ENCODE results near the gene PXN.
"Not testable (repeated sequence)": the region's sequence is repeated elsewhere in the genome, so short reads cannot be mapped to it uniquely, and the experiment has no call there.

PXN gene

DNA sequence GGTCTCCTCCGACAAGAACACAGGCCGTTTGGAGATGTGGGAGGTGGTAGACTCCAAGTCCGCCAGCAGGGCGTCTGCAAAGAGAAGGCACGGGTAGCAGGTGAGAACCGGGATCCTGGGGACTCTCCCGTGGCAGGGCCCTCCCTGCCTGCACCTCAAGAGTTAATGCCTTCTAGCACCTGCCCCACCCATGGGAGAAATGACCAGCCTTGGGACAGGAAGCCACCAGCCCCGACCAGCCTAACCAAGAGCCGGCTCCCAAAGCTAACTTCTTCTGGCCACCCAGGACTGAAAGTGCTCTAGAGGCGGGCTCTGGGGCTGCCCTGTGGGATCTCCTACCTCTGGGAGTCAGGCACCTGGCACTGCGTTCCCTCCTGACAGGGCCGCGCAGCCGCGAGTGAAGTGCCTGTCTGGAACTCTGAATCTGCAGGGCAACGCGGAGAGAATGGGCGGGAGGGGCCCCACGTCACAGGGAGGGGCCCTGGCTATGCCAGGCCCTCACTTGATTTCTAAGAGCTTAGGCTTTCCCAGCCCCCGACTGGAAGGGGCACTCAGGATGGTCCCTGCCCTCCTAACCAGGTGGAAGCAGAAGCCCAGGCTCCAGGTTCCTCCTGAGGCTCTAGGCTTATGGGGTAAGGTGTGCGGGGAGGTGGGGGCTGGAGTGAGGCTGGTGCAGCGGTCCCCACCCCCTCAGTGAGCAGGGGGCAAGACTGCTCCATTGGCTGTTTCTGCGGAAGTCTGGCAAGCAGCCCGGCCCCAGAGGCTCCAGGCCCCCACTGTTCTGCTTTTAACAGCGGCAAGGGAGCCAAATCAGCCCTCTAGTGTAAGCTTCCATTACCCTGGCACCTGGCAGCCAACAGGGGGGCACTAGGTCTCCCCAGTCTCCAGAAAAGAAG lies 41.0 kb downstream of the PXN start:
- peak; percentile 87 to 91 for DNase-seq

DNA sequence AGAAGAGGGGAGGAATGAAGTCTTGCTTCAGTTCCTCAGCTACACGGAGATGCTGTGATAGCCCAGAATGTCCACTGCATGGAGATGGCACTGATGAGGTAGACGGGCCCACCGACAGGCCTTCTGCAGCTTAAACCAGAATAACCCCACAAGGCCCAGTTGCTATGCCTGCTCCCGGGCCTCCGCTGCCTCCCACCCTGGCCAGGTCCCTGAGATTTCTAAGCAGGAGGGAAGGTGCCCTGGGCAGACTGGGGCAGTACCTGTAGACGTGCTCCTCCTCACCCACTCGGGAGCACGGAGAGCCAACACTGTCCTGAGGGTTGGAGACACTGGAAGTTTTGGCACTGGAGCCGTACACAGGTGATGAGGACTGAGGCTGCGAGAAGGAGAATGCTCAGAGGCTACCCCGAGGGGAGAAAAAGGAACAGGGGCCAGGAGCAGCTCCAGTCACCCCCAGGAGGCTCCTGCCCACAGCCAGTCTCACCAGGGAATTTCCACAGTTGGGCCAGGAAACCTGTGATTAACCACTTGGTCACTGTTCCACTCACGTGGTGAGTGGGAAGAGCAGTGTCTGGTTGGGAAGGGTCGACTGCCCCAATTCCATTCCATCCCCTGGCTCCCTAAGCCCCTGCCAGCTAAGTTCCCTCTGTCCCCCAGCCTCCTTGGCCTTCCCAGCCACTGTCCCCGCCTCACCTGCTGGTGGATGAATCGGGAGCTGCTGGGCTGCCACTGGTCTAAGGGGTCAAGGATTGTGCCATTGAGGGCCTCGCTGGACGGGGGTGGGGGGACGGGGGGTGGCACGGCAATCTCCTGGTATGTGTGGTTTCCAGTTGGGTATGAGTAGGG lies 41.8 kb downstream of the PXN start:
- DNase-seq: no peak

- DNase-seq: no peak
These were observed 43.2 kb downstream of the PXN start for GRCh38 chr12:120222288-120222832.

- no peak for DNase-seq
These were observed 44.0 kb downstream of the PXN start for GRCh38 chr12:120221576-120221900.

- no peak for DNase-seq
These were observed 44.5 kb downstream of the PXN start for GRCh38 chr12:120220838-120221575.

DNA sequence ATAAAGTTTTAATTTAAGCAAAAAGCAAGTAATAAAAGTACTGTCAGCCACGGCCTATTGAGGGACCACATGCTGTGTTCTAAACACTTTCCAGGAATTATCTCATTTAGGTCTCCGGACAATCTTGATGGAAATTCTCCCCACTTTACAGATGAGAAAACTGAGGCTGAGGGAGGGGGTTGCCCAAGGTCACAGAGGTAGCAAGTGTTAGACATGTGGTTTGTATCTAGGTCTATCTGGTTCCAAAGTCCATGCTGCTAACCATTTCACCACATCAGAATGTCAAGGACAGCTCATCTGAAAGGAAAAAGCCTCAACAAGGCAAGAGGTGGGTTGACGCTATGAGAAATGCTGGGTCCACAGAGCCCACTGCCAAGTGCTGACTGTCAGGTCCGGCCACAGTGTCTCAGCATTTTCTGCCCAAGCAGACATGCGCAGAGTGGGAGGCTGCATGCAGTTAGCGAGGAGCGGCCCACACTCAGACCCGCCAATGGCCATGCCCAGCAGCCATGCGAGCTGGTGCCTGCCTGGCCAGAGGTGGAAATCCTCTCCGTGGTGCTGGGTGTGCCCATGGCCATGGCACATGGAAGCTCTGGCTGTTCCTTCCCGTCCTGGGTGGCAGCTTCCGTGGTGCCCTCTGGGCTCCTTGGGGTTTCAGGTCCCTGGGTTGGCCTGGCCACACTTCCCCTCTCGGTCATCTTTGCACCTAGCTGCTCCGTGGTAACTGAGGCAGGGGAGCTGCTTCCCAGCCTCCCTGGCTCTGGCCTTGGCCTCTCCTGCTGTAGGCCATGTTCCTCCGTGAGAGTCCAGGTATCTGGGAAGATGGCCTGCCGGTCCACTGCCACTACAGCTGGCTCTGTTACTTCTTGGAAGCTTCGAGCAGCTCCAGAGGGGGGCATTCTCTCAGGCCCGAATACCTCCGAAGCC lies 46.6 kb downstream of the PXN start:
- DNase-seq: no peak

GRCh38 chr12:120216742-120217605 lies 48.6 kb downstream of the PXN start:
- DNase-seq: no peak

DNA sequence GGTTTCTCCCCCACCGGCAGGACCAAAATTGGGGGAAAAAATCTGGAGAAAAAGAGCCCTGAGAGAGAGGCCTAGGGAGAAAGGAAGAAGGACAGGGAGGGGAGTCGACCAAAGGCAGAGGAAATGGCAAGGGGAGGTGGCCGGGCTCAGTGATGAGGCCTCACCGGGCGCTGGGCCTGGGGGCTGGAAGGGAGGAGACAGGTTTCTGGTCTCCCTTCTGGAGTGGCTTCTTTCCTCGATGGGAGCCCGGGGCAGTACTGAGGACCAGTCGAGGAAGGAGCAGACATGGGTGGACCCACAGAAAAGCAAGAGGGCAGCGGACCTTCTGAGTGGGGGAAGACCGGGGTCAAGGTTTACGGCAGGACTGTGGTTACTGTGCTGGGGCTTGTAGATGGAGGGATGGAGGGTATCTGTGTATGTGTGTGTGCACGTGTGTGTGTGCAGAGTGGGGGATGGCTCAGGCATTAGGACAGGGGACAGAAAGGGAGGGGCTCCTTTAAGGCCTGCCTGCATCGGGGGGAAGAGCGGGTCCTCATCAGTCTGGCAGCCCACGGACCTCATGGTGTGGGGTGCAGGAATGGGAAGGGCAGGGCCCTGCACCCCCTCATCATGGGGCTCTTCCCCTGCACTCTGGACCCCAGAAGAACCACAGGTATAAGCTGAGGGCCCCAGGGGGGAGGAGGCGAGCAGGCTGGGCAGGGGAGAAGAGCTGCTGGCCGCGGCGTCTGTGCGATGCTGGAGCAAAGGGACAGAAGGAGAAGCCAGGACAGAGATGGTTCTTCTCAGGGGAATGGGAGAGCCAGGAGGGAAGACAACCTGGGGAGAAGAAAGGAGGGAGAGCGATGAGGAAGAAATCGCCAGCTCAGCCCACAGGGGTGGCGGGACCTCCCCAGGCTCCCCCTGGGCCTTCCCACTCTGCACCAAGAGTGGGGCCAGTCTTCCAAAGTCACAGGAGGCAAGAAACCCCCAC lies 49.5 kb downstream of the PXN start:
- DNase-seq: no peak

DNA sequence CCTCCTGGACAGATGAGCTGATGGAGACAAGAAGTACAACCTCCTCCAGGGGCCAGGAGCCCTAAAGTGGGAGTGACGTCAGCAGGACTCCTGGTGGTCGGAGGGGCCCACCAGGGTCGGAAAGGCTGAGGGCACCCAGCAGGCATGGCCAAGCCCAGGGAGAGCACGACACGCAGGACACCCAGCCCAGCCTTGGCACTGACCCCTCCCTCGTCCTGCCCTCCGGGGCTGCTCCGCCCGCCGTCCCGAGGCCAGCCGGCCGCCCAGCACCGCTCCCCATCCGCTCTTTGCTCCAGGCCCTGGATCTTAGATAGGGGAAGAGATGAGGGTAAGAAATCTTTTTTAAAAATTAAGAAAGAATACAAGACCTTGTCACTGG lies 50.2 kb downstream of the PXN start:
- no peak for DNase-seq

DNA sequence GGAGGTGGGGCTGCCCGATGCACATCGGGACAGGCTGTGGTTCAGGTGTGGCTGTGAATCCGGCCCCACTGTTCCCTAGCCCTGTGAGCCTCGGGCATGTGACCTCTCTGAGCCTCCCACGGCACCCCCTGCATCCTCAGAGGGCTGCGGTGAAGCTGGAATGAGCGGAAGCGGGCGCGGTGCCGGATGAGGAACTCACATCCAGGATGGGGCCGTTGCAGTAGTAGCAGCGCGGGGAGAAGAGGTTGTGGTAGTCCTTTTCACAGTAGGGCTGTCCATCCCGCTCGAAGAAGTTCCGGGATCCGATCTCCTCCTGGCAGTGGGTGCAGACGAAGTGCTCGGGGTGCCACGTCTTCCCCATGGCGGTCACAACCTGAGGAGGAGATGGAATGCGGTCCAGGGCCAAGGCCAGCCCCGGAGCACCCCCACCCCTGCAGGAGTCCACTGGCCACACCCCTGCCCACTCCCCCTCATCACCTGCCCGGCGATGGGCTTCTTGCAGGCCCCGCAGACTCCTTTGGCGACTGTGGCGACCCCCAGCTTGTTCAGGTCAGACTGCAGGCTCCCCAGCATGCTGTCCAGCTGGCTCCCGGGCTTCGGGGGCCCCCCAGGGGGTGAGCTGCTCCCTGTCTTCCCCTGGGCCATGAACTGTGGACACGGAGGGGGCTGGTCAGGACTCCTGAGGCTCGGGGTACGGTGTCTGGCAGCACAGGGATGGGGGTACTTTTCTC lies 50.7 kb downstream of the PXN start:
- no peak for DNase-seq

DNA sequence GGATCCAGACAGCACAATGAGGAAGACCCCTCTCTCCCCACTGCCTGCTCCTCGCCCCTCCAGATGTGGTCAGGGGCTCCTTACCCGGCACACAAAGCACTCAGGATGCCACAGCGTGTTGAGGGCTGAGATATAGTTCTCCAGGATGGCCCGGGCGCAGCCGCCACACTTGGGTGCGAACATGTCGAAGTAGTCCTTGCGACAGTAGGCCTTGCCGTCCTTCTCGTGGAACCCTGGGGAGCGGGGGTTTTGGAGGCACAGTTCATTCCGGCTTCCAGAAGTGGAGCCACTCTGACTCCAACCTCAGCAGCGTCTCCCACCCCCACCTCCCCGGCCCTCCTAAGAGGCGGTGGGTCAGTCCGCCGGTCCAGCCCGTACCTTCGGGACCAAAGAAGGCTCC lies 51.8 kb downstream of the PXN start:
- DNase-seq: no peak

GRCh38 chr12:120213182-120213581 lies 52.3 kb downstream of the PXN start:
- not testable (repeated sequence) for DNase-seq

DNA sequence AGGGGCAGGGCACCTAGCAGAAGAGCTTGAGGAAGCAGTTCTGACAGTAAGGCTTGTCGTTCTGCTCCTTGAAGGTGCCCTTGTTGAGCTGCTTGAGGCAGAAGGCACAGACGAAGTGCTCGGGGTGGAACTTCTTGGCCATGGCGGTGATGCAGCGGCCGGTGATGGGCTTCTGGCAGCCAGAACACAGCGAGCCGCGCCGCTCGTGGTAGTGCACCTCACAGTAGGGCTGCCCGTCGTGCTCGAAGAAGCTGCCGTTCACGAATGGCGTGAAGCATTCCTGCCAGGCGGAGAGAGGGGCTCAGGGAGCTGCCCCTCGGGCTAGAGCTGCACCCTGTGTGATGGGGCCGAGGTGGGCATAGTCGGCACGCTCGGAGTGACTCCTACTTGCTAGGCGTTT lies 53.2 kb downstream of the PXN start:
- DNase-seq: no peak

GRCh38 chr12:120211904-120212283 lies 53.6 kb downstream of the PXN start:
- DNase-seq: no peak

DNA sequence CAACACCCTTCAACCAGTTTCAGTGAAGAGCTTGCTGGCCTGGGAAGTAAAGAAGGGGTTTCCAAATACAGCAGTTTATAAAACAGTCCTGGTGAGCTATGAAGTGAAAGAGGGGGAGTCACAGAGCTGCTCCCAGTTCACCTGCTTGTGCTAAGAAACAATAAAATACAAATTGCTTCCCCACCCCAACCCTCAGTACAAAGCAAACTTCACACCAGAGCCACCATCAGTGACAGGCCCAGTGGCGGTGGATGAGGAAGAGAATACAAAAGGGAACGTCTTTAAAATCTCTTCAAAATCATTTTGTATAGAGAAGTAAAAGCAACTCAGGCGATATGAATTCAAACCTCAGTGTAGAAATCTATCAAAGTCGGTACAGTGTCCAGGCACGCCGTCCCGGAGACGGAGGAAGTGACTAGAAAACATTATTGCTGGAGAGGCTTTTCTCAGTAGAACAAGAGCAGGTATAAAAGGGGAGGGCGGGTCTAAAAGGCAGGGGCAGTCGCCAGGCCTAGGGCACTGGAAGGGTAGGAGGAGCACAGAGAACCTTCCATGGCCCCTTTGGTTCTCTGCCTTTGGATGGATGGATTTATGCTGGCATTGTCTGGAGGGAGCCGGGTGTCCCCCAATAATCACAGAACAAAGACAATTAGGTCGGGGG lies 54.2 kb downstream of the PXN start:
- DNase-seq: no peak

GRCh38 chr12:120209851-120210250 lies 55.7 kb downstream of the PXN start:
- DNase-seq: no peak

- no peak for DNase-seq
These were observed 58.3 kb downstream of the PXN start for GRCh38 chr12:120207227-120207626.

DNA sequence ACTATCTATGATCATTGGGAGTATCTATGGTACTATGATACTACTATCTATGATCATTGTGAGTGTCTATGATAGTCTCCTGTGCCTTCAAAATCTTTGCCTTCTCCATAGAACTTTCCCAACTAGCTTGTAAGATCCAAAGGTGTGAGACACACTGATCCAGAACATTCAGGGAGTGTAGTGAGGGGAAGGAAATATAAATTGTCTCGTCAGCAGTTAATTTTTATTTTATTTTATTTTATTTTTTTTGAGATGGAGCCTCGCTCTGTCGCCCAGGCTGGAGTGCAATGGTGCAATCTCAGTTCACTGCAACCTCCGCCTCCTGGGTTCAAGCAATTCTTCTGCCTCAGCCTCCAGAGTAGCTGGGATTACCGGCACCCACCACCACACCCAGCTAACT lies 58.7 kb downstream of the PXN start:
- not testable (repeated sequence) for DNase-seq

- no peak for DNase-seq
These were observed 59.3 kb downstream of the PXN start for GRCh38 chr12:120206228-120206627.

All from NCI-H2081 (cell line).